SK-N-SH (cell line): ENCODE results near the gene SEMA4D.

Experiments used
- EP300 ChIP-seq, 2 experiments: IDR thresholded peaks; 2 replicates each; pipeline versions ENCODE4 v1.4.0 to v1.6.1; 2012; ENCODE audit warnings: borderline replicate concordance in 1 of 2, low read depth in 1 of 2, low read length in 1 of 2
- JUND ChIP-seq: IDR thresholded peaks from 2 replicates; pipeline ENCODE4 v1.4.0; 2012
- MXI1 ChIP-seq: IDR thresholded peaks from 2 replicates; pipeline ENCODE4 v1.6.1; 2012; ENCODE audit warnings: mild to moderate bottlenecking, low read depth, low read length, improper control_type of control experiment
- POLR2AphosphoS5 ChIP-seq: IDR thresholded peaks from 2 replicates; pipeline ENCODE4 v1.6.1; 2012; ENCODE audit warnings: low read depth, low read length
- RAD21 ChIP-seq: IDR thresholded peaks from 2 replicates; pipeline ENCODE4 v1.6.1; 2012; ENCODE audit warnings: mild to moderate bottlenecking, low read length
- SIN3A ChIP-seq: IDR thresholded peaks from 2 replicates; pipeline ENCODE4 v1.6.1; 2012; ENCODE audit warnings: low read depth, mild to moderate bottlenecking, low read length, moderate library complexity, borderline replicate concordance
- SMC3 ChIP-seq: IDR thresholded peaks from 2 replicates; pipeline ENCODE4 v1.6.1; 2012; ENCODE audit warnings: low read depth, low read length, improper control_type of control experiment
- TAF1 ChIP-seq: IDR thresholded peaks from 2 replicates; pipeline ENCODE4 v1.6.1; 2012; ENCODE audit warnings: low read depth, mild to moderate bottlenecking, low read length, moderate library complexity, borderline replicate concordance
- TCF12 ChIP-seq: IDR thresholded peaks from 2 replicates; pipeline ENCODE4 v1.4.0; 2012
- YY1 ChIP-seq: IDR thresholded peaks from 2 replicates; pipeline ENCODE4 v1.4.0; 2012; ENCODE audit warnings: low read depth, mild to moderate bottlenecking
- TF ChIP-seq, protein P1 (sequence below): fragments of 150-350 bp; IDR thresholded peaks from 2 replicates; pipeline ENCODE4 v1.6.1; 2017; ENCODE audit warnings: antibody characterized with exemption, low read length, low read depth, borderline replicate concordance
- TF ChIP-seq, protein P2 (sequence below): IDR thresholded peaks from 2 replicates; pipeline ENCODE4 v1.4.0; 2012; ENCODE audit warnings: low read depth, borderline replicate concordance
- TF ChIP-seq, protein P3 (sequence below): fragments of 200-600 bp; sonication (generic); IDR thresholded peaks from 2 replicates; pipeline ENCODE4 v1.6.1; 2017; ENCODE audit warnings: antibody characterized with exemption, mild to moderate bottlenecking, moderate library complexity

DNA sequence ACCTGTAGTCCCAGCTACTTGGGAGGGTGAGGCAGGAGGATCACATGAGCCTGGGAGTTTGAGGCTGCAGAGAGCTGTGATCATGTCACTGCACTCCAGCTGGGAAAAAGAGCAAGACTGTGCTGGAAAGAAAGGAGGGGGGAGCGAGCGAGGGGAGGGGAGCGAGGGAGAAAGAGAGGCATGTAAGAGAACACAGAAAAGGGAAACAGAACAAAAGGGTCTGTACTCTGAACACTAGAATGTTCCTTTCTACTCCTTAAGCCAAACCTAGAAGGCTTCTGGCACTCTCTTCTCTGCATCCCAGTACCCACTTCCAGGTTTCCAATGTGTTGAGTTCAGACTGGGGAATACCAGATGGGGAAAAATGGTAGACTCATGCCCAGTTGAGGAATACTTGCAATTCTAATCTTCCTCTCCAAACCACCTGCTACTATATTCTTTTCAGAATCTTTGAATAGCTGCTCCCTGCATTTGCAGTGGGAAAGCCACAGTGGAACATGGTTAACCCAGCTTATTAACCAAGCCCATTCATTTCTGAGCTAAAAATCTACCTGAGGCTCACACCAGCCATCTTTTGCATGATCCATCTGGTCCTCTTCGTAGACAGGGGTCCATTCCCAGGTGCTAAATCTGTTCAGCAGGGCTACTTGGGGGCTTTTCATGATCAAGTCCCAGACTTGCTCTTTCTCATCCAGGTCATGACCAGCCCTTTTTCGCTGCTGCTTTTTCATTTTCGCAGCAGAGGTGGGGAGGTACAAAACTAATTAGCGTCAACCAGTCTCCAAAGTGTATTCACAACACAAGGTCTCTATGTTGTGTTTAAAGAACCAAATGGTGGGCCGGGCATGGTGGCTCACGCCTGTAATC, 34.9 kb downstream of the SEMA4D start:
- TF ChIP-seq, protein P1, sequence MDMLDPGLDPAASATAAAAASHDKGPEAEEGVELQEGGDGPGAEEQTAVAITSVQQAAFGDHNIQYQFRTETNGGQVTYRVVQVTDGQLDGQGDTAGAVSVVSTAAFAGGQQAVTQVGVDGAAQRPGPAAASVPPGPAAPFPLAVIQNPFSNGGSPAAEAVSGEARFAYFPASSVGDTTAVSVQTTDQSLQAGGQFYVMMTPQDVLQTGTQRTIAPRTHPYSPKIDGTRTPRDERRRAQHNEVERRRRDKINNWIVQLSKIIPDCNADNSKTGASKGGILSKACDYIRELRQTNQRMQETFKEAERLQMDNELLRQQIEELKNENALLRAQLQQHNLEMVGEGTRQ: no peak
- TF ChIP-seq, protein P2, sequence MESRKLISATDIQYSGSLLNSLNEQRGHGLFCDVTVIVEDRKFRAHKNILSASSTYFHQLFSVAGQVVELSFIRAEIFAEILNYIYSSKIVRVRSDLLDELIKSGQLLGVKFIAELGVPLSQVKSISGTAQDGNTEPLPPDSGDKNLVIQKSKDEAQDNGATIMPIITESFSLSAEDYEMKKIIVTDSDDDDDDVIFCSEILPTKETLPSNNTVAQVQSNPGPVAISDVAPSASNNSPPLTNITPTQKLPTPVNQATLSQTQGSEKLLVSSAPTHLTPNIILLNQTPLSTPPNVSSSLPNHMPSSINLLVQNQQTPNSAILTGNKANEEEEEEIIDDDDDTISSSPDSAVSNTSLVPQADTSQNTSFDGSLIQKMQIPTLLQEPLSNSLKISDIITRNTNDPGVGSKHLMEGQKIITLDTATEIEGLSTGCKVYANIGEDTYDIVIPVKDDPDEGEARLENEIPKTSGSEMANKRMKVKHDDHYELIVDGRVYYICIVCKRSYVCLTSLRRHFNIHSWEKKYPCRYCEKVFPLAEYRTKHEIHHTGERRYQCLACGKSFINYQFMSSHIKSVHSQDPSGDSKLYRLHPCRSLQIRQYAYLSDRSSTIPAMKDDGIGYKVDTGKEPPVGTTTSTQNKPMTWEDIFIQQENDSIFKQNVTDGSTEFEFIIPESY: no peak
- TF ChIP-seq, protein P3, sequence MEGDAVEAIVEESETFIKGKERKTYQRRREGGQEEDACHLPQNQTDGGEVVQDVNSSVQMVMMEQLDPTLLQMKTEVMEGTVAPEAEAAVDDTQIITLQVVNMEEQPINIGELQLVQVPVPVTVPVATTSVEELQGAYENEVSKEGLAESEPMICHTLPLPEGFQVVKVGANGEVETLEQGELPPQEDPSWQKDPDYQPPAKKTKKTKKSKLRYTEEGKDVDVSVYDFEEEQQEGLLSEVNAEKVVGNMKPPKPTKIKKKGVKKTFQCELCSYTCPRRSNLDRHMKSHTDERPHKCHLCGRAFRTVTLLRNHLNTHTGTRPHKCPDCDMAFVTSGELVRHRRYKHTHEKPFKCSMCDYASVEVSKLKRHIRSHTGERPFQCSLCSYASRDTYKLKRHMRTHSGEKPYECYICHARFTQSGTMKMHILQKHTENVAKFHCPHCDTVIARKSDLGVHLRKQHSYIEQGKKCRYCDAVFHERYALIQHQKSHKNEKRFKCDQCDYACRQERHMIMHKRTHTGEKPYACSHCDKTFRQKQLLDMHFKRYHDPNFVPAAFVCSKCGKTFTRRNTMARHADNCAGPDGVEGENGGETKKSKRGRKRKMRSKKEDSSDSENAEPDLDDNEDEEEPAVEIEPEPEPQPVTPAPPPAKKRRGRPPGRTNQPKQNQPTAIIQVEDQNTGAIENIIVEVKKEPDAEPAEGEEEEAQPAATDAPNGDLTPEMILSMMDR: no peak
- TF ChIP-seq EP300 (IDR thresholded peaks at IDR 0.05; ENCODE audit: borderline replicate concordance in 1 of 2, low read depth in 1 of 2, low read length in 1 of 2) (no peak), POLR2AphosphoS5 (no peak), SIN3A (no peak), TCF12 (no peak), YY1 (no peak), SMC3 (no peak), RAD21 (no peak), MXI1 (no peak), TAF1 (no peak), JUND (no peak)
